Measurements from ENCODE around the gene HAX1. TPM values are rescaled to one million over a fixed set of nuclear protein-coding genes. Genes with fewer than 3 reads are reported as not detected.

The HAX1 gene
- total and polyA plus RNA-seq, 8 donors = 36.7 to 96.2 (median 54.5) TPM

- intact Hi-C loops (cut with DNase I) = loop anchor here in 1 of 3 donors (10.0 kb wide), 1 partner anchor 59 kb away; the partner anchor contains the start of gene CFAP141
- peaks cover 4 to 51% (median 30%) of the 10 kb centered on the region in 3 donors for H3K36me3 ChIP-seq
- ATAC-seq (no peak), DNase-seq (no peak), FAIRE-seq (no peak)
- H3K27ac ChIP-seq = no peak overlapping the region
- H3K27me3 ChIP-seq = no peaks in the 10 kb centered on the region
- H3K9me3 ChIP-seq = no peaks in the 10 kb centered on the region
- no peak for TF ChIP-seq CTCF (IDR thresholded peaks at IDR 0.05)
- H3K4me3 ChIP-seq = no peak overlapping the region
- WGBS, 2 donors = 67 to 73% methylated on average over 6 of the region's 6 CpGs
- no peaks in the 10 kb centered on the region for H3K4me1 ChIP-seq
Observed at GRCh38 chr1:154263465-154264332, 8.7 kb upstream of the HAX1 start.

DNA sequence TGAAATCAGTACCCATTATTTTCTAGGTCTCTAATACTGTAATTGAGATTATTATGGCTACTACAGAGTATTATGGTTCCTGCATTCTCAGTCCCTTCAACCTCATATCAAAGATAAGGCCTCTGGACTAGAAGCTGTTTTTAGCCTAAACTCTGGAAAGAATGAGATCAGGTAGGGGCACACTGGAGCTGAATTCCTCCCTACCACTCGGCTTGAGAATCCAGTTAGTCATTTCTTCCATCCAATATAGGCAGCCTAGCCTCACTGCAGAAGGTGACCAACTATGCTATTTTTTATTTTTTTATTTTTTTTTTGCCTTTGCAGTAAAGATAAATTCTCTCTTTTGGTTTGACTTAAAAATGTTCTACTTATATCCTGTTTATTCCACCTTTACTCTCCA, 8.0 kb upstream of the HAX1 start:
- intact Hi-C loops (cut with DNase I) = loop anchor here in 1 of 3 donors (10.0 kb wide), 1 partner anchor 60 kb away; the partner anchor contains the start of gene CFAP141
- Histone ChIP-seq H3K4me3 (no peak overlapping the region), H3K4me1 (no peaks in the 10 kb centered on the region), H3K36me3 (peaks cover 4 to 49% (median 30%) of the 10 kb centered on the region in 3 donors), H3K9me3 (no peaks in the 10 kb centered on the region), H3K27me3 (no peaks in the 10 kb centered on the region), H3K27ac (no peak overlapping the region)
- 62 to 92% methylated on average over 1 of the region's 1 CpG for WGBS, 2 donors
- DNase-seq (no peak), ATAC-seq (no peak), FAIRE-seq (no peak)
- TF ChIP-seq CTCF (IDR thresholded peaks at IDR 0.05) = no peak

- TF ChIP-seq CTCF (IDR thresholded peaks at IDR 0.05) = no peak
- Histone ChIP-seq H3K9me3 (no peaks in the 10 kb centered on the region), H3K4me3 (no peak overlapping the region), H3K27ac (no peak overlapping the region), H3K36me3 (peaks cover 0 to 42% (median 18%) of the 10 kb centered on the region in 3 donors), H3K27me3 (no peaks in the 10 kb centered on the region), H3K4me1 (no peaks in the 10 kb centered on the region)
- WGBS, 2 donors = 79 to 88% methylated on average over 4 of the region's 4 CpGs
- no peak for ATAC-seq
- intact Hi-C loops (cut with DNase I) = loop anchor here in 1 of 3 donors (10.0 kb wide), 1 partner anchor 61 kb away; the partner anchor contains the start of gene CFAP141
- DNase-seq = no peak
- FAIRE-seq = no peak
Observed at GRCh38 chr1:154265586-154265985, 6.8 kb upstream of the HAX1 start.

- no peak for FAIRE-seq
- no peak for DNase-seq
- Histone ChIP-seq H3K36me3 (peaks cover 0 to 20% (median 0%) of the 10 kb centered on the region in 3 donors), H3K4me3 (no peak overlapping the region), H3K4me1 (peaks cover 0 to 6% (median 0%) of the 10 kb centered on the region in 3 donors), H3K27ac (no peak overlapping the region), H3K9me3 (no peaks in the 10 kb centered on the region), H3K27me3 (no peaks in the 10 kb centered on the region)
- WGBS, 2 donors = 87 to 92% methylated on average over 5 of the region's 5 CpGs
- intact Hi-C loops (cut with DNase I) = no loop called here
- TF ChIP-seq CTCF (IDR thresholded peaks at IDR 0.05) = no peak
- ATAC-seq = no peak
Observed at GRCh38 chr1:154270833-154271232, 1.6 kb upstream of the HAX1 start.
